IPS DF 19.7 (cell line): Measurements from ENCODE around the gene GNAI1.

Experiments used
- DNase-seq: peaks from one replicate; pipeline ENCODE4 v3.0.0-alpha.2; 2013; ENCODE audit warnings: low read depth, low spot score

Gene GNAI1

GRCh38 chr7:80159802-80160201, 25.2 kb downstream of the GNAI1 start:
- DNase-seq, result no peak

GRCh38 chr7:80161466-80161865, 26.8 kb downstream of the GNAI1 start:
- no peak for DNase-seq

- peak; percentile 12 for DNase-seq
These were observed 30.5 kb downstream of the GNAI1 start for GRCh38 chr7:80165177-80165576.

- no peak for DNase-seq
These were observed 35.8 kb downstream of the GNAI1 start for GRCh38 chr7:80170445-80170844.

- DNase-seq, result no peak
These were observed 37.8 kb downstream of the GNAI1 start for GRCh38 chr7:80172387-80172786.

- no peak for DNase-seq
These were observed 41.1 kb downstream of the GNAI1 start for GRCh38 chr7:80175744-80176143.

- no peak for DNase-seq
These were observed 46.8 kb downstream of the GNAI1 start for GRCh38 chr7:80181411-80181810.

- peak; percentile 40 for DNase-seq
These were observed 48.1 kb downstream of the GNAI1 start for GRCh38 chr7:80182630-80183276.

- DNase-seq, result no peak
These were observed 48.7 kb downstream of the GNAI1 start for GRCh38 chr7:80183351-80183750.

GRCh38 chr7:80183900-80184685, 49.5 kb downstream of the GNAI1 start:
- no peak for DNase-seq

GRCh38 chr7:80184693-80185092, 50.1 kb downstream of the GNAI1 start:
- no peak for DNase-seq

GRCh38 chr7:80185571-80185970, 50.9 kb downstream of the GNAI1 start:
- DNase-seq, result no peak

- DNase-seq, result no peak
These were observed 52.1 kb downstream of the GNAI1 start for GRCh38 chr7:80186721-80187120.

- DNase-seq, result no peak
These were observed 52.6 kb downstream of the GNAI1 start for GRCh38 chr7:80187279-80187678.

GRCh38 chr7:80187727-80188126, 53.1 kb downstream of the GNAI1 start:
- no peak for DNase-seq

- DNase-seq, result no peak
These were observed 55.0 kb downstream of the GNAI1 start for GRCh38 chr7:80189638-80190037.

- DNase-seq, result no peak
These were observed 63.0 kb downstream of the GNAI1 start for GRCh38 chr7:80197627-80198026.

- no peak for DNase-seq
These were observed 64.4 kb downstream of the GNAI1 start for GRCh38 chr7:80199051-80199450.

GRCh38 chr7:80204454-80204853, 69.8 kb downstream of the GNAI1 start:
- no peak for DNase-seq

- DNase-seq, result no peak
These were observed 70.3 kb downstream of the GNAI1 start for GRCh38 chr7:80204919-80205318.

GRCh38 chr7:80206763-80207162, 72.1 kb downstream of the GNAI1 start:
- DNase-seq, result no peak

- DNase-seq, result no peak
These were observed 72.9 kb downstream of the GNAI1 start for GRCh38 chr7:80207501-80207900.

- no peak for DNase-seq
These were observed 74.1 kb downstream of the GNAI1 start for GRCh38 chr7:80208700-80209099.
